ENCODE results near the gene MMP15. TPM values are rescaled to one million over a fixed set of nuclear protein-coding genes. Genes with fewer than 3 reads are reported as not detected.
"Not testable (repeated sequence)": the region's sequence is repeated elsewhere in the genome, so short reads cannot be mapped to it uniquely, and the experiment has no call there.

Gene MMP15
- total RNA-seq, 1 experiment from 2014 or later: 1.3 TPM

DNA sequence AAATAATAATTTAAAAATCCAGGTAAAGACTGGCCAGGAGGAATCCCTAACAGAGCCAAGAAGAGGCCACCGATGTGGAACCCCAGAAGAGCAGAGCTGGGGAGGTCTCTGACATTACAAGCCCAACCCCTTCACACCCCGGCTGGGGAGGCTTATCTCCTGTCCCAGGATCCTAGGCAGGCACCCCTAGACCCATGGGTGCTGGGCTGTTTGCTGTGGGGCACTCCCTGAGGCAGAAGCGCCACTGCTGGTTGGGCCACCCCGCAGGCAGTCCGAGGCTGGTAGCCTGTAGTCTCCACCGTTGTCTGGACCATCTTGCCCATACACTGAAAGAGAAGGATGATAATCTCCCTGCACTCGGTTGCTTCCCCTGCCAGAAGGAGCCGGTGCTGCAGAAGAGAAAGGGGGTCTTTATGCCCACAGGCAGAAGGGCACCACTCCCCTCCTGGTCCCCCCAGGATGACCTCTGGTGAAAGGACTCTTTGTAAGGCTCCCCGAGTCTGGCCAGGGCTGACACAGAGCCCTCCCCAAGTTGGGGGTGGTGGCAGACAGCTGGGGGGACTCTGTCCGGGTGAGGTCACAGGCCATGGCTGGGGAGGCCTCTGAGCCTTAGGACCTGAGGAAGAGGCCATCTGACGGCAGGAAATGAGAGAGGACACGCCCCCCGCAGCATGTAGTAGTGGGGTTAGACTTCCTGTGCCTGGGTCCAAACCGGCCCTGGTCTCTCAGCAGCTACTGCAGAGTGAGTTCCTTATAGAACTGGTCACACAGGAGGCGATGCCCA lies 69.4 kb downstream of the MMP15 start:
- H3K27ac Mint-ChIP-seq (ENCODE audit: low read depth, unreplicated experiment): no peak overlapping the region
- peaks cover 17% of the 10 kb centered on the region for H3K27me3 Mint-ChIP-seq (ENCODE audit: insufficient read depth, unreplicated experiment)
- H3K9me3 Mint-ChIP-seq (ENCODE audit: unreplicated experiment): no peaks in the 10 kb centered on the region
- no peak for DNase-seq (ENCODE audit: unreplicated experiment)
- TF ChIP-seq CTCF (IDR thresholded peaks at IDR 0.05; ENCODE audit: unreplicated experiment): no peak
- ChIA-PET CTCF (interaction anchor here (1.5 kb wide), 1 partner anchor 14 kb away, joined by 3 read pairs; no protein-coding TSS in a partner anchor), POLR2A (interaction anchor here (1.2 kb wide), 1 partner anchor 175 kb away, joined by 4 read pairs; no protein-coding TSS in a partner anchor)
- peaks cover 12% of the 10 kb centered on the region for H3K4me1 Mint-ChIP-seq (ENCODE audit: insufficient read depth, unreplicated experiment)
- no peaks in the 10 kb centered on the region for H3K36me3 Mint-ChIP-seq (ENCODE audit: insufficient read depth, unreplicated experiment)
- H3K4me3 Mint-ChIP-seq (ENCODE audit: unreplicated experiment): no peak overlapping the region
- intact Hi-C loops (cut with micrococcal nuclease): no loop called here
- BruUV-seq (replicated peaks): no TSS peak

DNA sequence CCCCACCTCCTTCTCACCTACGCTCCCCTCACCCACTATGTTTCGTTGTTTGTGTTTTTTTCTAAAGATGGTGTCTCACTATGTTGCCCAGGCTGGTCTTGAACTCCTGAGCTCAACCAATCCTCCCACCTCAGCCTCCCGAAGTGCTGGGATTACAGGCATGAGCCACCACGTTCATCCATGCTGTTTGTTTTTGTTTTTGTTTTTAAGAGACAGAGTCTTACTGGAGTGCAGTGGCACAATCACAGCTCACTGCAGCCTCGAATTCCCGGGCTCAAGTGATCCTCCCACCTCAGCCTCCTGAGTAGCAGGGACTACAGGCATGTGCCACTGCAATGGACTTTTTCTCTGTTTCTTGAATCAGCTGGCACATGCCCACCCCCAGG lies 70.0 kb downstream of the MMP15 start:
- CTCF ChIA-PET: interaction anchor here (1.3 to 1.5 kb wide), 2 partner anchors 14 to 27 kb away, joined by 3 to 5 read pairs; no protein-coding TSS in a partner anchor
- POLR2A ChIA-PET: interaction anchor here (1.2 kb wide), 1 partner anchor 175 kb away, joined by 4 read pairs; no protein-coding TSS in a partner anchor
- DNase-seq (ENCODE audit: unreplicated experiment); intact Hi-C loops (cut with micrococcal nuclease); H3K4me3 Mint-ChIP-seq (ENCODE audit: unreplicated experiment); BruUV-seq (replicated peaks); H3K36me3 Mint-ChIP-seq (ENCODE audit: insufficient read depth, unreplicated experiment); H3K9me3 Mint-ChIP-seq (ENCODE audit: unreplicated experiment); H3K27ac Mint-ChIP-seq (ENCODE audit: low read depth, unreplicated experiment): not testable (repeated sequence)
- peaks cover 17% of the 10 kb centered on the region for H3K27me3 Mint-ChIP-seq (ENCODE audit: insufficient read depth, unreplicated experiment)
- H3K4me1 Mint-ChIP-seq (ENCODE audit: insufficient read depth, unreplicated experiment): peaks cover 12% of the 10 kb centered on the region

- no peak for DNase-seq (ENCODE audit: unreplicated experiment)
- H3K27me3 Mint-ChIP-seq (ENCODE audit: insufficient read depth, unreplicated experiment): peaks cover 17% of the 10 kb centered on the region
- no peaks in the 10 kb centered on the region for H3K9me3 Mint-ChIP-seq (ENCODE audit: unreplicated experiment)
- BruUV-seq (replicated peaks): no TSS peak
- intact Hi-C loops (cut with micrococcal nuclease): loop anchor here (2.0 kb wide), 1 partner anchor 73 kb away; no protein-coding TSS in a partner anchor
- CTCF ChIA-PET: interaction anchor here (0.6 to 1.5 kb wide), 5 partner anchors 13 to 291 kb away, joined by 3 to 5 read pairs (median 3); no protein-coding TSS in a partner anchor
- no peak for TF ChIP-seq CTCF (IDR thresholded peaks at IDR 0.05; ENCODE audit: unreplicated experiment)
- no peak overlapping the region for H3K4me3 Mint-ChIP-seq (ENCODE audit: unreplicated experiment)
- POLR2A ChIA-PET: interaction anchor here (1.0 to 1.2 kb wide), 2 partner anchors 30 to 176 kb away, joined by 3 to 4 read pairs; no protein-coding TSS in a partner anchor
- peaks cover 12% of the 10 kb centered on the region for H3K4me1 Mint-ChIP-seq (ENCODE audit: insufficient read depth, unreplicated experiment)
- H3K36me3 Mint-ChIP-seq (ENCODE audit: insufficient read depth, unreplicated experiment): no peaks in the 10 kb centered on the region
- H3K27ac Mint-ChIP-seq (ENCODE audit: low read depth, unreplicated experiment): no peak overlapping the region
Observed at GRCh38 chr16:58096249-58096648, 70.7 kb downstream of the MMP15 start.

Other genes with a start within 250 kb of the MMP15 start
- gene KIFC3, start 223.3 kb upstream of the MMP15 start, total RNA-seq (2022): 97.1 and 120 TPM in 2 replicates
- gene CNGB1, start 54.6 kb upstream of the MMP15 start, total RNA-seq (2022): 0.17 TPM in 1 of 2 replicates, not detected in the other
- 12.6 and 16.3 TPM in 2 replicates for gene ZNF319, start 25.1 kb upstream of the MMP15 start, total RNA-seq (2022)
- 49.2 and 57.1 TPM in 2 replicates for gene USB1, start 24.3 kb upstream of the MMP15 start, total RNA-seq (2022)
- gene CFAP20, start 103.6 kb downstream of the MMP15 start, total RNA-seq (2022): 35.6 and 36.9 TPM in 2 replicates
- gene CSNK2A2, start 172.4 kb downstream of the MMP15 start, total RNA-seq (2022): 91.7 and 97.2 TPM in 2 replicates

Data from MCF 10A (cell line).